Smooth muscle cell (in vitro differentiated cells): ENCODE data around the gene HNF4A. TPM values are rescaled to one million over a fixed set of nuclear protein-coding genes. Genes with fewer than 3 reads are reported as not detected.

Experiments used
- DNase-seq: peaks from one replicate; lab custom pipeline; 2025; ENCODE audit not compliant: unreplicated experiment; lab: John Stamatoyannopoulos, UW
- H2AFZ ChIP-seq: fragments of 200-600 bp; sonication (generic); 2 replicates; pipeline ENCODE4 v1.6.0; 2016; ENCODE audit warnings: antibody characterized with exemption, low read depth, mild to moderate bottlenecking
- H3F3A ChIP-seq: fragments of 200-600 bp; sonication (generic); 2 replicates; pipeline ENCODE4 v1.6.0; 2017; ENCODE audit warnings: antibody characterized with exemption, low read depth
- H3K27ac ChIP-seq: fragments of 200-600 bp; sonication (generic); 2 replicates; pipeline ENCODE4 v1.5.1; 2016; ENCODE audit warnings: low read depth, mild to moderate bottlenecking
- H3K27me3 ChIP-seq: fragments of 200-600 bp; sonication (generic); 2 replicates; pipeline ENCODE4 v1.6.1; 2016; ENCODE audit warnings: low read depth, mild to moderate bottlenecking
- H3K36me3 ChIP-seq: fragments of 200-600 bp; sonication (generic); 2 replicates; pipeline ENCODE4 v1.5.1; 2016; ENCODE audit warnings: low read depth
- H3K4me1 ChIP-seq: fragments of 200-600 bp; sonication (generic); 2 replicates; pipeline ENCODE4 v1.5.1; 2016; ENCODE audit warnings: low read depth
- H3K4me2 ChIP-seq: fragments of 200-600 bp; sonication (generic); 2 replicates; pipeline ENCODE4 v1.6.0; 2016; ENCODE audit warnings: mild to moderate bottlenecking
- H3K4me3 ChIP-seq: fragments of 200-600 bp; sonication (generic); 2 replicates; pipeline ENCODE4 v1.5.1; 2016; ENCODE audit warnings: mild to moderate bottlenecking
- H3K79me2 ChIP-seq: fragments of 200-600 bp; sonication (generic); 2 replicates; pipeline ENCODE4 v1.6.0; 2016; ENCODE audit warnings: low read depth, mild to moderate bottlenecking
- H3K9ac ChIP-seq: fragments of 200-600 bp; sonication (generic); 2 replicates; pipeline ENCODE4 v1.6.0; 2016; ENCODE audit warnings: low read depth
- H3K9me3 ChIP-seq: fragments of 200-600 bp; sonication (generic); replicated peaks from 2 replicates; pipeline ENCODE4 v1.5.1; 2016; ENCODE audit warnings: low read depth
- H4K20me1 ChIP-seq: fragments of 200-600 bp; sonication (generic); 2 replicates; pipeline ENCODE4 v1.6.0; 2016; ENCODE audit warnings: low read depth
- WGBS: methylation state at CpG from one replicate; pipeline ENCODE4 v1.1.7; 2016; ENCODE audit warnings: low lambda C conversion rate; 5-methylcytosine and 5-hydroxymethylcytosine counted together
- polyA plus RNA-seq: library from polyadenylated mRNA; unstranded; fragments of >200 nt; fragmentation: Nextera tagmentation; extraction: Ambion mirVana; gene quantifications from 2 replicates; pipeline ENCODE4 v1.2.1, GENCODE V29; 2016
- total RNA-seq: library from RNA; depleted of rRNA; stranded (reverse); fragments of >200 nt; gene quantifications from 2 replicates; pipeline ENCODE4 v1.2.3, GENCODE V29; 2014
- TF ChIP-seq, protein P1 (sequence below): fragments of 200-600 bp; sonication (generic); IDR thresholded peaks from 2 replicates; pipeline ENCODE4 v1.5.1; 2017; ENCODE audit warnings: borderline replicate concordance, mild to moderate bottlenecking, antibody characterized with exemption; ENCODE audit not compliant: insufficient read depth, poor library complexity, severe bottlenecking

The HNF4A gene
- total and polyA plus RNA-seq, 2 experiments from 2014 or later: not detected

DNA sequence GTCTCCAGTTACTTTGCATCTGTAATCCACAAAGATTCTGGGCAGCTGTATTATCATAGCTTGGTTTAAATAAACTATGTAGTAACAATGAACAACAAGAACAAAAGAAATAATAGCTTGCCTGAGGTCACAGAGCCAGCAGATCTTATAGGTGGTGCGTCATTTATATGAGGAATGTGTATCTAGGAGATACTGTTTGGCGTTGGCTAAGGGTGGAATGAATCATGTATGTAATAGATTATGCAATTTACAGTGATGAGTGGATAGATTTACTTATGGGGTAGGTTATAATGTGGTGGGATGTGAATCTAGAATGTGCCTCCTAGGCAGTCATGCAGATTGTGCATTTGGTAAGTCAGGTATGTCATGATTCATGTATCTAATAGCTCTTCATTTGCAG lies 42.8 kb downstream of the HNF4A start:
- Histone ChIP-seq H3K36me3 (no peaks in the 10 kb centered on the region), H3K4me3 (no peak overlapping the region), H3K4me2 (no peak overlapping the region), H3F3A (no peaks in the 10 kb centered on the region), H4K20me1 (no peaks in the 10 kb centered on the region), H3K79me2 (no peaks in the 10 kb centered on the region), H3K9me3 (no peaks in the 10 kb centered on the region), H3K4me1 (no peaks in the 10 kb centered on the region), H3K27me3 (peaks cover 6% of the 10 kb centered on the region), H3K9ac (no peak overlapping the region), H2AFZ (no peak overlapping the region), H3K27ac (no peak overlapping the region)
- no peak for DNase-seq
- TF ChIP-seq, protein P1, sequence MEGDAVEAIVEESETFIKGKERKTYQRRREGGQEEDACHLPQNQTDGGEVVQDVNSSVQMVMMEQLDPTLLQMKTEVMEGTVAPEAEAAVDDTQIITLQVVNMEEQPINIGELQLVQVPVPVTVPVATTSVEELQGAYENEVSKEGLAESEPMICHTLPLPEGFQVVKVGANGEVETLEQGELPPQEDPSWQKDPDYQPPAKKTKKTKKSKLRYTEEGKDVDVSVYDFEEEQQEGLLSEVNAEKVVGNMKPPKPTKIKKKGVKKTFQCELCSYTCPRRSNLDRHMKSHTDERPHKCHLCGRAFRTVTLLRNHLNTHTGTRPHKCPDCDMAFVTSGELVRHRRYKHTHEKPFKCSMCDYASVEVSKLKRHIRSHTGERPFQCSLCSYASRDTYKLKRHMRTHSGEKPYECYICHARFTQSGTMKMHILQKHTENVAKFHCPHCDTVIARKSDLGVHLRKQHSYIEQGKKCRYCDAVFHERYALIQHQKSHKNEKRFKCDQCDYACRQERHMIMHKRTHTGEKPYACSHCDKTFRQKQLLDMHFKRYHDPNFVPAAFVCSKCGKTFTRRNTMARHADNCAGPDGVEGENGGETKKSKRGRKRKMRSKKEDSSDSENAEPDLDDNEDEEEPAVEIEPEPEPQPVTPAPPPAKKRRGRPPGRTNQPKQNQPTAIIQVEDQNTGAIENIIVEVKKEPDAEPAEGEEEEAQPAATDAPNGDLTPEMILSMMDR: no peak
- 89% methylated on average over 2 of the region's 2 CpGs for WGBS

DNA sequence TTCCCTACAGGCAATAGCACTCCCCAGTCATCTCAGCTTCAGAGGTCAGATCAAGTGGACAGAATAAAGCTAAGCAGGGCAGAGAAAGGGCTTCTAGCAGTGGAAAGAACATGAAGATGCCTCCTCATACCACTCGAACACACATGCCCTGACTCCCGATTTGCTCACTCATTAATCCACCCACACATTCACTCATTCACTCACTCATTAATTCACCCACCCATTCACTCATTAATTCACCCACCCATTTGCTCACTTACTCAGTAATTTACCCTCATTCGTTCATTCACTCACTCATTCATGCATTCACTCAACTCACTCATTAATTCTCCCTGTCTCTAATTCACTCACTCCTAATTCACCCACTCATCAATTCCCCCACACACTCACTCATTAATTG lies 43.9 kb downstream of the HNF4A start:
- H4K20me1 ChIP-seq: no peaks in the 10 kb centered on the region
- peaks cover 6% of the 10 kb centered on the region for H3K27me3 ChIP-seq
- no peaks in the 10 kb centered on the region for H3K4me1 ChIP-seq
- no peaks in the 10 kb centered on the region for H3F3A ChIP-seq
- no peaks in the 10 kb centered on the region for H3K36me3 ChIP-seq
- H3K4me2 ChIP-seq: no peak overlapping the region
- H3K9ac ChIP-seq: no peak overlapping the region
- H3K27ac ChIP-seq: no peak overlapping the region
- H3K9me3 ChIP-seq: no peaks in the 10 kb centered on the region
- no peaks in the 10 kb centered on the region for H3K79me2 ChIP-seq
- H3K4me3 ChIP-seq: no peak overlapping the region
- TF ChIP-seq, protein P1: no peak
- H2AFZ ChIP-seq: no peak overlapping the region
- DNase-seq: no peak
- WGBS: 84% methylated on average over 3 of the region's 3 CpGs

DNA sequence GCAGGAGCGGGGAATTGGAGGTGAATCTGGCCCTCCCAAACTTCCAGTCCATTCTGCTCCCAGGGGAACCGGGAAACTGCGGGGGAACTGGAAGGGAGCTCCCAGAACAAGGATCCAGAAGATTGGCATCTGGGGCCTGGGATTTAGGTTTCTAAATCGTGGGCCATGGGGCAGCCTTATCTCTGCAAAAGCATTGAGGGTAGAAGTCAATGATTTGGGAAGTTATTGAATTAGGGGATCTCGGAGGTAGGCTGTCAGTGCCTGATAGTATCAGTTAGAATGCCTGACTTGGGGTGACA lies 45.1 kb downstream of the HNF4A start:
- DNase-seq: no peak
- TF ChIP-seq, protein P1: no peak
- WGBS: 92% methylated on average over 5 of the region's 5 CpGs

DNA sequence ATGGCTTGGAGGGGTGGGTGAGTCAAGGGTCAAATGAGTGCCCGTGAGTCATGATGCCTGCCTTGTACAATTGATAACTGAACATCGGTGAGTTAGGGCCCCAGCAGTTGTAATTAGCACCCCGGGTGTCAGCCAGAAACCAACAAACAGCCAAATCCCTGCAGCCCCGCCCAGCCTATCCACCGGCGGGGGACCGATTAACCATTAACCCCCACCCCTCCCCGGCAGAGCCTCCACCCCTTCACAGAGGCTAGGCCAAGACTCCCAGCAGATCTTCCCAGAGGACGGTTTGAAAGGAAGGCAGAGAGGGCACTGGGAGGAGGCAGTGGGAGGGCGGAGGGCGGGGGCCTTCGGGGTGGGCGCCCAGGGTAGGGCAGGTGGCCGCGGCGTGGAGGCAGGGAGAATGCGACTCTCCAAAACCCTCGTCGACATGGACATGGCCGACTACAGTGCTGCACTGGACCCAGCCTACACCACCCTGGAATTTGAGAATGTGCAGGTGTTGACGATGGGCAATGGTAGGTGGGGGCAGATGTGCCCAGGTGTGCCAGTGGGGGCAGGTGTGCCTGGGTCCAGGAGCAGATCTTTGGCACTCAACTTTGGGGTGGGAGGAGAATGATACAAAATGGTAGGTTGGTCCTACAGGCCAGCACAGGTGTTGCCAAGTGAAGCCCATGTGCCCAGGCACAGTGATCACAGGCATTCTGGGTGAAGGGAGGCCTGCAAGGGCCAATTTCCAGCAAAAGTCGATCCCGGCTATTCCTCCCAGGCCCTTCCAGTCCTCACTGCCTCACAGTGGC lies 45.7 kb downstream of the HNF4A start:
- TF ChIP-seq, protein P1: no peak
- Histone ChIP-seq H3K79me2 (no peaks in the 10 kb centered on the region), H4K20me1 (no peaks in the 10 kb centered on the region), H3K4me2 (no peak overlapping the region), H2AFZ (no peak overlapping the region), H3F3A (no peaks in the 10 kb centered on the region), H3K27me3 (peaks cover 6% of the 10 kb centered on the region), H3K4me3 (peak overlapping the region; percentile 42), H3K27ac (no peak overlapping the region), H3K36me3 (no peaks in the 10 kb centered on the region), H3K4me1 (no peaks in the 10 kb centered on the region), H3K9me3 (no peaks in the 10 kb centered on the region), H3K9ac (no peak overlapping the region)
- no peak for DNase-seq
- WGBS: 77% methylated on average over 9 of the region's 23 CpGs

More for the DNA sequence above, 45.1 kb downstream of the HNF4A start:
- H3K79me2 ChIP-seq: no peaks in the 10 kb centered on the region
- no peaks in the 10 kb centered on the region for H3K36me3 ChIP-seq
- no peak overlapping the region for H3K27ac ChIP-seq
- no peaks in the 10 kb centered on the region for H3K4me1 ChIP-seq
- no peaks in the 10 kb centered on the region for H4K20me1 ChIP-seq
- H3K4me3 ChIP-seq: no peak overlapping the region
- H3K27me3 ChIP-seq: peaks cover 6% of the 10 kb centered on the region
- H3K9me3 ChIP-seq: no peaks in the 10 kb centered on the region
- H3F3A ChIP-seq: no peaks in the 10 kb centered on the region
- no peak overlapping the region for H3K9ac ChIP-seq
- no peak overlapping the region for H3K4me2 ChIP-seq
- no peak overlapping the region for H2AFZ ChIP-seq
